Fibroblast of the aortic adventitia (primary cell): ENCODE results near the gene OR4K15. TPM values are rescaled to one million over a fixed set of nuclear protein-coding genes. Genes with fewer than 3 reads are reported as not detected.

Source experiments
- DNase-seq: peaks from one replicate; pipeline ENCODE4 v3.0.0-alpha.2; 2010; ENCODE audit warnings: low read depth
- H3K4me3 ChIP-seq: 2 replicates; pipeline ENCODE4 v1.5.1; 2011; ENCODE audit warnings: low read depth, mild to moderate bottlenecking, control low read depth, low read length, moderate library complexity
- CTCF ChIP-seq: IDR thresholded peaks from 2 replicates; pipeline ENCODE4 v1.5.1; 2011; ENCODE audit warnings: mild to moderate bottlenecking, low read length, control low read depth, inconsistent platforms; ENCODE audit not compliant: insufficient read depth
- total RNA-seq: library from RNA; depleted of rRNA; stranded (reverse); fragments of >200 nt; gene quantifications from 2 replicates; pipeline ENCODE4 v1.2.3, GENCODE V29; 2012; ENCODE audit warnings: low replicate concordance

Gene OR4K15
- total RNA-seq, 1 donor: not detected

GRCh38 chr14:19993438-19993837, 18.0 kb downstream of the OR4K15 start:
- TF ChIP-seq CTCF: no peak
- DNase-seq: no peak
- H3K4me3 ChIP-seq: no peak overlapping the region

- no peak within 1 kb of the TSS for H3K4me3 ChIP-seq
- no peak for TF ChIP-seq CTCF
- DNase-seq: no peak
Observed at GRCh38 chr14:20001863-20002262, 26.5 kb downstream of the OR4K15 start, which contains the start of gene OR4Q2. Gene OR4Q2, plus strand, starts transcription at chr14:20002163.

- DNase-seq: no peak
- H3K4me3 ChIP-seq: no peak overlapping the region
- no peak for TF ChIP-seq CTCF
Observed at GRCh38 chr14:20002319-20002718, 26.9 kb downstream of the OR4K15 start.

GRCh38 chr14:20008156-20008555, 32.8 kb downstream of the OR4K15 start:
- TF ChIP-seq CTCF: no peak
- DNase-seq: no peak
- no peak overlapping the region for H3K4me3 ChIP-seq

GRCh38 chr14:20019257-20019865, 44.0 kb downstream of the OR4K15 start, which contains the start of gene OR4K14:
Gene OR4K14, minus strand, starts transcription at chr14:20019307. Its CDS starts 4,114 bp downstream, at chr14:20015193.
- no peak within 1 kb of the TSS for H3K4me3 ChIP-seq
- no peak for TF ChIP-seq CTCF
- no peak for DNase-seq

Other genes starting within 250 kb of the OR4K15 start
- not detected in 2 replicates for gene OR4Q3, start 232.0 kb upstream of the OR4K15 start, total RNA-seq
- gene OR4M1, start 202.1 kb upstream of the OR4K15 start, total RNA-seq: not detected in 2 replicates
- 0.33 TPM in 1 of 2 replicates, not detected in the other for gene OR4N2, start 171.8 kb upstream of the OR4K15 start, total RNA-seq
- gene OR4K2, start 100.4 kb upstream of the OR4K15 start, total RNA-seq: not detected in 2 replicates
- not detected in 2 replicates for gene OR4K5, start 55.0 kb upstream of the OR4K15 start, total RNA-seq
- not detected in 2 replicates for gene OR4K1, start 44.7 kb upstream of the OR4K15 start, total RNA-seq
- gene OR4Q2, start 26.6 kb downstream of the OR4K15 start, total RNA-seq: not detected in 2 replicates
- not detected in 2 replicates for gene OR4K14, start 43.7 kb downstream of the OR4K15 start, total RNA-seq
- not detected in 2 replicates for gene OR4K13, start 60.4 kb downstream of the OR4K15 start, total RNA-seq
- gene OR4L1, start 84.5 kb downstream of the OR4K15 start, total RNA-seq: not detected in 2 replicates
- gene OR4K17, start 135.1 kb downstream of the OR4K15 start, total RNA-seq: not detected in 2 replicates
- gene OR4N5, start 163.2 kb downstream of the OR4K15 start, total RNA-seq: not detected in 2 replicates
- not detected in 2 replicates for gene OR11G2, start 215.3 kb downstream of the OR4K15 start, total RNA-seq
- gene OR11H6, start 248.1 kb downstream of the OR4K15 start, total RNA-seq: not detected in 2 replicates